IMR-90 (cell line): Measurements from ENCODE around the gene S100A11.

Experiments used
- CHD1 ChIP-seq: IDR thresholded peaks from 2 replicates; pipeline ENCODE4 v1.6.1; 2012; ENCODE audit warnings: low read depth, low read length, improper control_type of control experiment
- CTCF ChIP-seq: conservative IDR thresholded peaks from 2 replicates; pipeline ENCODE4 v1.5.1; 2012; ENCODE audit warnings: mild to moderate bottlenecking, low read depth, low read length, improper control_type of control experiment
- ELK1 ChIP-seq: fragments of 150-350 bp; IDR thresholded peaks from 2 replicates; pipeline ENCODE4 v1.6.1; 2016; ENCODE audit warnings: low read depth, mild to moderate bottlenecking, low read length, moderate library complexity, borderline replicate concordance
- FOS ChIP-seq: fragments of 150-350 bp; IDR thresholded peaks from 2 replicates; pipeline ENCODE4 v1.6.1; 2016; ENCODE audit warnings: low read depth, low read length
- POLR2A ChIP-seq: IDR thresholded peaks from 2 replicates; pipeline ENCODE4 v1.6.1; 2012; ENCODE audit warnings: mild to moderate bottlenecking, low read depth, low read length

GRCh38 chr1:152053375-152053774 is 16.6 kb upstream of the S100A11 start:
- TF ChIP-seq CTCF, result no peak
- TF ChIP-seq ELK1, result no peak
- TF ChIP-seq POLR2A, result no peak
- no peak for TF ChIP-seq CHD1
- TF ChIP-seq FOS, result no peak
